Endothelial cell of umbilical vein (primary cell): ENCODE results near the gene ADAMTS17. TPM values are rescaled to one million over a fixed set of nuclear protein-coding genes. Genes with fewer than 3 reads are reported as not detected.
"Not testable (repeated sequence)": the region's sequence is repeated elsewhere in the genome, so short reads cannot be mapped to it uniquely, and the experiment has no call there.

ENCODE experiments used
- BruUV-seq: library from RNA; stranded (reverse); fragments of 400-500 nt; replicated peaks from 2 replicates; lab custom pipeline; 2021; lab: Mats Ljungman, UMichigan
- CTCF ChIA-PET: fragments of 300-600, 350-600 bp; sonication (Branson Sonifier 250); formaldehyde crosslinking; loops from one replicate; lab custom pipeline; 2021; ENCODE audit warnings: antibody characterized with exemption, inconsistent platforms; lab: Charles Lee
- POLR2A ChIA-PET: fragments of 300-600, 350-600 bp; sonication (Branson Sonifier 250); formaldehyde crosslinking; loops from one replicate; lab custom pipeline; 2021; ENCODE audit warnings: antibody characterized with exemption, inconsistent platforms; lab: Charles Lee
- DNase-seq: peaks from one replicate; pipeline ENCODE4 v3.0.0-alpha.2; 2011; ENCODE audit warnings: low read depth, low spot score
- FAIRE-seq: peaks from 2 replicates; lab custom pipeline; 2011; peaks lifted over from hg19 to GRCh38; lab: Jason Lieb, UNC
- H2AFZ ChIP-seq: 2 replicates; pipeline ENCODE4 v1.6.0; 2012; ENCODE audit warnings: low read depth, low read length, control low read depth, inconsistent platforms
- H3K27ac ChIP-seq: 2 replicates; pipeline ENCODE4 v1.5.1; 2011; ENCODE audit warnings: low read depth, mild to moderate bottlenecking, control low read depth, low read length, moderate library complexity; ENCODE audit not compliant: insufficient read depth
- H3K27me3 ChIP-seq, 2 experiments: 2 replicates each; pipeline versions ENCODE4 v1.6.0 to v1.6.1; 2011; ENCODE audit warnings: low read length in 2 of 2, mixed read lengths in 1 of 2; ENCODE audit not compliant: control insufficient read depth in 2 of 2, insufficient read depth in 2 of 2
- H3K36me3 ChIP-seq, 2 experiments: 2 replicates in 1 of 2; 3 replicates in 1 of 2; pipeline ENCODE4 v1.5.1; 2011; ENCODE audit warnings: low read length in 2 of 2, mild to moderate bottlenecking in 1 of 2, moderate library complexity in 1 of 2; ENCODE audit not compliant: control insufficient read depth in 2 of 2, insufficient read depth in 2 of 2; ENCODE audit errors: extremely low read depth in 1 of 2
- H3K4me1 ChIP-seq: 3 replicates; pipeline ENCODE4 v1.5.1; 2011; ENCODE audit warnings: mild to moderate bottlenecking, low read length; ENCODE audit not compliant: control insufficient read depth, insufficient read depth; ENCODE audit errors: extremely low read depth
- H3K4me2 ChIP-seq: 2 replicates; pipeline ENCODE4 v1.6.1; 2011; ENCODE audit warnings: low read length, control low read depth, mixed read lengths; ENCODE audit not compliant: insufficient read depth
- H3K4me3 ChIP-seq, 3 experiments: fragments of 200-600 bp in 1 of 3; sonication (generic), shearing (Covaris generic) in 1 of 3; replicated peaks in 1 of 3; 2 replicates each; pipeline ENCODE4 v1.5.1; 2011 to 2016; ENCODE audit warnings: control low read depth in 3 of 3, low read length in 3 of 3, mild to moderate bottlenecking in 2 of 3, inconsistent platforms in 1 of 3, low read depth in 1 of 3, moderate library complexity in 1 of 3; ENCODE audit not compliant: insufficient read depth in 1 of 3
- H3K79me2 ChIP-seq: 2 replicates; pipeline ENCODE4 v1.6.0; 2012; ENCODE audit warnings: low read length, inconsistent platforms; ENCODE audit not compliant: control insufficient read depth, insufficient read depth
- H3K9ac ChIP-seq: replicated peaks from 2 replicates; pipeline ENCODE3; 2011; ENCODE audit warnings: low read length, control low read depth; ENCODE audit not compliant: insufficient read depth; ENCODE audit errors: extremely low read depth
- H3K9me1 ChIP-seq: replicated peaks from 3 replicates; pipeline ENCODE4 v1.6.0; 2011; ENCODE audit warnings: mild to moderate bottlenecking, low read length; ENCODE audit not compliant: control insufficient read depth, insufficient read depth; ENCODE audit errors: extremely low read depth
- H3K9me3 ChIP-seq: replicated peaks from 2 replicates; pipeline ENCODE4 v1.5.1; 2012; ENCODE audit warnings: low read length, inconsistent platforms; ENCODE audit not compliant: control insufficient read depth, insufficient read depth
- H4K20me1 ChIP-seq: replicated peaks from 2 replicates; pipeline ENCODE3; 2011; ENCODE audit warnings: mild to moderate bottlenecking, low read length; ENCODE audit not compliant: control insufficient read depth, insufficient read depth; ENCODE audit errors: extremely low read depth
- CTCF ChIP-seq, 2 donors: IDR thresholded peaks; 1 replicate in 1 of 2; 2 replicates in 1 of 2; pipeline ENCODE4 v1.5.1; 2011; ENCODE audit warnings: low read length in 2 of 2, mild to moderate bottlenecking in 2 of 2, moderate library complexity in 2 of 2, control low read depth in 1 of 2, inconsistent platforms in 1 of 2, low read depth in 1 of 2; ENCODE audit not compliant: insufficient read depth in 1 of 2; ENCODE audit errors: extremely low read depth in 1 of 2
- EZH2 ChIP-seq: IDR thresholded peaks from 2 replicates; pipeline ENCODE4 v1.6.1; 2012; ENCODE audit warnings: borderline replicate concordance, low read depth, mild to moderate bottlenecking, moderate library complexity, low read length, inconsistent platforms; ENCODE audit not compliant: severe bottlenecking
- FOS ChIP-seq: IDR thresholded peaks from 2 replicates; pipeline ENCODE4 v1.6.1; 2011; ENCODE audit warnings: mild to moderate bottlenecking, low read length, moderate library complexity, borderline replicate concordance; ENCODE audit not compliant: insufficient read depth
- GATA2 ChIP-seq: IDR thresholded peaks from 2 replicates; pipeline ENCODE4 v1.7.0; 2011; ENCODE audit warnings: low read depth, mild to moderate bottlenecking, moderate library complexity, mixed read lengths, low read length; ENCODE audit not compliant: insufficient read length, insufficient read depth
- JUN ChIP-seq: IDR thresholded peaks from 2 replicates; pipeline ENCODE4 v1.6.1; 2011; ENCODE audit warnings: borderline replicate concordance, low read depth; ENCODE audit not compliant: insufficient read length, insufficient read depth
- MAX ChIP-seq: IDR thresholded peaks from 2 replicates; pipeline ENCODE4 v1.6.1; 2011; ENCODE audit not compliant: insufficient read depth, insufficient read length
- MYC ChIP-seq: IDR thresholded peaks from one replicate; pipeline ENCODE4 v1.6.1; 2011; ENCODE audit warnings: mild to moderate bottlenecking, low read depth, low read length
- POLR2A ChIP-seq: IDR thresholded peaks from 2 replicates; pipeline ENCODE4 v1.6.1; 2012; ENCODE audit warnings: low read depth, mild to moderate bottlenecking, control low read depth, low read length
- POLR2AphosphoS5 ChIP-seq: IDR thresholded peaks from 2 replicates; pipeline ENCODE4 v1.6.1; 2012; ENCODE audit warnings: low read depth, mild to moderate bottlenecking, control low read depth, low read length, moderate library complexity; ENCODE audit not compliant: insufficient read depth
- dilution Hi-C: fragments of 300-500 bp; cut with MboI; formaldehyde crosslinking; loops from one replicate; pipeline ENCODE4 v1.15.0; 2019; ENCODE audit warnings: low sequenced_read_pairs; ENCODE audit not compliant: extremely low pct_ligation_motif_present
- intact Hi-C: fragments of 100-400 bp; cut with micrococcal nuclease; formaldehyde crosslinking; loops from one replicate; pipeline ENCODE4 v1.10.0; 2022
- polyA plus RNA-seq, 4 experiments: library from polyadenylated mRNA; depleted of rRNA in 3 of 4; stranded (reverse) in 3 of 4; unstranded in 1 of 4; fragments of >200 nt; gene quantifications; 2 replicates each; pipeline versions ENCODE4 v1.2.1 to v1.2.3, GENCODE V29; 2011 to 2012; ENCODE audit warnings: missing spikeins in 1 of 4
- total RNA-seq: library from RNA; stranded (reverse); gene quantifications from 2 replicates; pipeline ENCODE4 v1.2.3, GENCODE V29; 2021

ADAMTS17 gene
- total and polyA plus RNA-seq, 2 donors (not counting 3 experiments of a cell fraction or from before 2014, with no cell fraction given): 0.12 TPM; not detected in 1

GRCh38 chr15:100339999-100340398, 1.8 kb downstream of the ADAMTS17 start:
- Histone ChIP-seq H3K9ac (no peak overlapping the region), H3K79me2 (no peaks in the 10 kb centered on the region), H3K4me2 (no peak overlapping the region), H3K4me1 (peaks cover 4% of the 10 kb centered on the region), H3K36me3 (no peaks in the 10 kb centered on the region), H3K27me3 (peaks cover 2 to 12% of the 10 kb centered on the region in 2 experiments), H2AFZ (no peak overlapping the region), H3K9me3 (no peaks in the 10 kb centered on the region), H4K20me1 (no peaks in the 10 kb centered on the region), H3K9me1 (no peaks in the 10 kb centered on the region), H3K27ac (no peak overlapping the region), H3K4me3 (no peak overlapping the region)
- FAIRE-seq: no peak
- no TSS peak for BruUV-seq
- ChIA-PET POLR2A (no interaction called here), CTCF (interaction anchor here (3.6 to 4.2 kb wide), 2 partner anchors 10 to 411 kb away, joined by 35 to 54 read pairs; no protein-coding TSS in a partner anchor)
- intact Hi-C loops (loop anchor here (2.0 kb wide), 1 partner anchor 411 kb away; no protein-coding TSS in a partner anchor), dilution Hi-C loops (no loop called here)
- TF ChIP-seq FOS (no peak), POLR2A (no peak), POLR2AphosphoS5 (no peak), EZH2 (no peak), GATA2 (no peak), MYC (no peak), MAX (no peak), CTCF (IDR thresholded peaks at IDR 0.05; ENCODE audit: extremely low read depth in 1 of 2, insufficient read depth in 1 of 2, low read depth in 1 of 2, low read length in 2 of 2) (no peak), JUN (no peak)
- no peak for DNase-seq

DNA sequence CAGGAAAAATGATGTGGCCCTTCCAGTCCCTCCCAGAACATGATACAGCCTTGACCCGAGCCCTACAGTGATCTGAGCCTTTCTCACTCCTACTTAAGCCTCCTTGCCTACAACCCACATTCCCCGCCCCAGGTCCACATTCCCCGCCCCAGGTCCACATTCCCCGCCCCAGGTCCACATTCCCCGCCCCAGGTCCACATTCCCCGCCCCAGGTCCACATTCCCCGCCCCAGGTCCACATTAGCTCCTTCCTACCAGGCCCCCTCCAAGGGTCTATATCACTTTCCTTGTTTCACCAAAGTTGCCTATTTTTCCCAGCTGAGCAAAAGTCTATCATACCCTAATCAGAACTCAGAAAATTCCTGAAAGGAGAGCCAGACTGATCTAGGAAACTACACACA, 2.3 kb downstream of the ADAMTS17 start:
- H3K36me3 ChIP-seq, DNase-seq, H2AFZ ChIP-seq, dilution Hi-C loops, H3K9ac ChIP-seq, H3K27ac ChIP-seq, BruUV-seq, H3K4me1 ChIP-seq, H3K79me2 ChIP-seq, H3K9me3 ChIP-seq, FAIRE-seq, H3K4me3 ChIP-seq, H4K20me1 ChIP-seq, H3K4me2 ChIP-seq, H3K9me1 ChIP-seq, POLR2A ChIA-PET: not testable (repeated sequence)
- intact Hi-C loops: loop anchor here (2.0 kb wide), 1 partner anchor 411 kb away; no protein-coding TSS in a partner anchor
- CTCF ChIA-PET: interaction anchor here (0.5 to 4.2 kb wide), 8 partner anchors 8 to 414 kb away, joined by 3 to 54 read pairs (median 4); no protein-coding TSS in a partner anchor
- peaks cover 2 to 12% of the 10 kb centered on the region in 2 experiments for H3K27me3 ChIP-seq
